Measurements from ENCODE around the gene CRTC1.

CRTC1 gene

DNA sequence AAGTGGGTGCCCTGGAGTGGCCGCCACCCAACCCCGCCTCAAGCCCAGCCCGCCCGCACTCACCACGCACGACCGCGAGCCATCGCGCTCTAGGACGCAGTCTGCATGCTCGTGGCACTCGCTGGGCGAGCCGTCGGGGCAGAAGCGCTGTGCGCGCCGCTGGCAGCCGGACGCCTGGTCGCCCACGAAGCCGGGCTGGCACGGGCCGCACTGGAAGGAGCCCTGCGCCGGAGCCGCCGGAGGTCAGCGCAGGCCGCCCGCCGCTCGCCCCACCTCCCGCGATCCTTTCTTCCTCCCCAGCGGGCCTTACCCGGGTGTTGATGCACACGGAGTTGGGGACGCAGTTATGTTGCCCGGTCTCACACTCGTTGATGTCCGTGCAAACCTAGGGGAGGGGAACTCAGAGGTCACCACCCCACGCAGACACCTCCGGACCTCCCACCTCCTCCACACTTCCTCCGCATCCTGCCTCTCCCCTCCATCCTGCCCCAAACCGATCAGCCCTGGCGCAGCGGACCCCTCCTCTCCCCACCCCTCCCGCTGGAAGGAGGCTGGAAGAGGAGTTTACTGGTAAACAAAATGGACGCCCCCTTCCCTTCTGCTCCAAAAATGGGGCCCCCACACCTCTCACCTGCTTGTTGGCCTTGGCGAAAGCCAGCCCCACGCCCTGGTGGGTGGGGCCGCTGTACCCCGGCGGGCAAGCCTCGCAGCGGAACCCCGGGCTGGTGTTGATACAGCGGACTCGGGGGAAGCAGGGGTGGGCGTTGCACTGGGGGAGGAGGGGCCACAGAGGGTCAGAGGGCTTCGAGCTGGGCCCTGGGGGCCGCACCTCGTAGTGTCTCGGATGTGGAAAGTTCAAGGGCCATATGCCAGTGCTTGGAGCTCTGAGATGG lies 105.3 kb downstream of the CRTC1 start:
- no peak for DNase-seq

DNA sequence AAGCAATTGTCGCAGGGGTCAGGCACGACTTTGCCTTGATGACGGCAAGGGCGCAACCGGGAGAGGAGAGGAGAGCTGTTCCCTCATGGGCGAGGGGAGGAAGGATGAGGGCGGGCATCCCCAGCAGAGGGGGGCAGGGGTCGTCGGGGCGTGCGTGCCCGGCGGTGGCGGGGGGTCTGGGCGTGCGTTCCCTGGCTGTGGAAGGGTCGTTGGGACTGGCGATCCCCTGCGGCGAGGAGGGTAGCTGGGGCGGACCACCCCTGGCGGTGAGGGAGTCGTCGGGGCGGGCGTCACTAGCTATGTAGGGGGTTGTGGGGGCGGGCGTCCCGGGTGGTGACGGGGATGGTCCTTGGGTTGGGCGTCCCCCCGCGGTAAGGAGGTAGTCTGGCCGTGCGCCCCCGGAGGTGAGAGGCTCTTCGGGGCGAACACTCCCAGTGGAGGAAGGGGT lies 106.0 kb downstream of the CRTC1 start:
- DNase-seq, result no peak

DNA sequence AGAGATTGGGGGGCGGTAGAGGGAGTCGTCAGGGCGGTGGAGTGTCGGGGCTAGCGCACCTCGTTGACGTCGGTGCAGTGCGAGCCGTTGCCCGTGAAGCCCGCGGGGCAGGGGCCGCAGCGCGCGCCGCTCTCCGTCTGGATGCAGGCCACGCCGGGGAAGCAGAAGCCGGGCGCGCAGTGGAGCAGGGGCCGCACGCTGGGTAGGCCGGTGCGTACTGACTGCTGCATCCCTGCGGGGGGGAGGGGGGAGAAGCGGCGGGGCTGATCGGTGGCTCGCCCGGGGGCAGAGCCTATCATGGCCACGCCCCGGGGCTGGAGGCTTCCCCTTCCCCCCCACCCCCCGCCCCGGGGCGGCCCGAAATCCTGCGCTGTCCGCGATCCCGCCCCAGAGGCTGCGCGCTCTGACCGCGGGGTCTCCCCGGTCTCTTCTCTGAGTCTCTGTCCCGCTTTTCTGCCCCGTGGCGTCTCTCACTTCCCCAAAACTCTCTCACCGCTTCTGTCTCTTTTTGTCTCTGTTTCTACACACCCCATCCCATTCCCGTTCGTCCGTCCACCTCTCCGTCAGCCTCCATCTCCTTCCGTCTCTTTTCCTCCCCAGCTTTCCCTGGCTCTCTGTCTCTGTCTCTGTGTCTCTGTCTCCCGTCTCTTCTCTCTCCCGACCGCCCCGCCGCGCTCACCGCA lies 106.5 kb downstream of the CRTC1 start:
- DNase-seq, result peak; percentile 9

DNA sequence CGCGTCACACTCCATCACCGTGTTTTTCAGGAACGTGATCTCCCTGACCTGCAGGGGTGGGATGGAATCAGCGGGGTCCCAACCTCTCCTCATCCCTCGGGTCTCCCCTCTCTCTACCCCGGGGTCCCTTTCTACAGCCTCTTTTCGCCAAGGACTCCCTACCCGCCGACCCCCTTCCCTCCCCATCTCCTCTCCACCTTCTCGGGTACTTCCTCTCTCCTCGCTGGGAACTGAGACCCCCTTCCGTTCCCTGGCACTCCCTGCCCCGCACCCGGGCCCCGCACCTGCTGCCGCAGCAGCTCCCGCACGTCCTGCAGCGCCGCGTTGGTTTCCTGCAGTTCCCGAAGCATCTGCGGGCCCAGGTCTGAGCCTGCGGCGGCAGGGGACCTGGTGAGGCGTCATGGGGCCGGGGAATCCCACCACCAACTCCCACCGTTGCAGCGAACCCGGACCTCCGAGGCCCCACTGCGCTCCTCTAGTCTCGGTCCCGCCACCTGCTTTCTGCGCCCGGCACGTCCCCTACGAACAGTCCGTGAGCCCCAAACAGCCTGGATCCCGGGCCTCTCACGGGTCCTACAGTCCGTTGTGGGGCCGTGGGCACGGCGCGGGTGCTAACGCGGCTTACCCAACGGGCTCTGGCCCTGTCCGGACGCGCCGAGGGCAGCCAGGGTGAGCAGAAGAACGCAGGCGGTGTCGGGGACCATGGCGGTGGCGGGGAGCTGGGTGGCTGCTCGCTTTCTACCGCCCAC lies 107.3 kb downstream of the CRTC1 start, which contains the start of gene COMP:
COMP (minus strand) TSS at position 740 of the 749 bp plus-strand sequence; CDS start at position 704, 36 bp downstream.
- no peak for DNase-seq

DNA sequence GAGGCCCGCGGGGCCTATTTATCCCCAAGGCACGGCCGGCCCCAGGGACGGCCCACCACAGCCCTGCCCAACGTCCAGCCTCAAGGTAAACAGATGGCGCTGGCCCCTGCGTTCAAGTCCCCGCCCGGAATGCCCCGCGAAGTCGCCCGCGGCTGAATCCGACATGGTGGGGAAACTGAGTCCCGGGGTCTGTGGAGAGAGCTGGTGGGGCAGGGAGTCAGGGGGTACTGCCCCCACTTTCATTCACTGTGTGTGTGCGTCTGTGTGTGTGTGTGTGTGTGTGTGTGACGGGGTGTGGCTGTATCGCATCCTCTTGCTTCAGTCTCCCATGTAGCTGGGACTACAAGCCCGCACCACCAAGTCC lies 107.8 kb downstream of the CRTC1 start:
- no peak for DNase-seq

DNA sequence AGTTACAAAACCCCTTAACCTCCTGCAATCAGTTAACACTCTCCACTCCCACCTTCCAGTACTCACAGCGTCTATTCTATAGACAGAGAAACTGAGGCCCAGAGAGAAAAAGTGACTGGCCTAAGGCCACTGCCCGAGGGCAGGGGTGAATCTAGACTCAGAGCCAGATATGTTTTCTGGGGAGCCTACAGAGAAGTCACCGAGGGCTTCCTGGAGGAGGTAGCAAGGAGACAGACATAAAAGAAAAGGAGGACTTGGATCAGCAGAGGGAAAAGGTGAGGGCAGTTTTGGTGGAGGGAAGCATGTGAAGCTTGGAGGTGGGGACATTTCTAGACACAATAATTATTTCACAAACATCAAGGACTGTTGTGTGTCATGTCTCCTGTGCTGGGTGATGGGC lies 109.2 kb downstream of the CRTC1 start:
- no peak for DNase-seq

DNA sequence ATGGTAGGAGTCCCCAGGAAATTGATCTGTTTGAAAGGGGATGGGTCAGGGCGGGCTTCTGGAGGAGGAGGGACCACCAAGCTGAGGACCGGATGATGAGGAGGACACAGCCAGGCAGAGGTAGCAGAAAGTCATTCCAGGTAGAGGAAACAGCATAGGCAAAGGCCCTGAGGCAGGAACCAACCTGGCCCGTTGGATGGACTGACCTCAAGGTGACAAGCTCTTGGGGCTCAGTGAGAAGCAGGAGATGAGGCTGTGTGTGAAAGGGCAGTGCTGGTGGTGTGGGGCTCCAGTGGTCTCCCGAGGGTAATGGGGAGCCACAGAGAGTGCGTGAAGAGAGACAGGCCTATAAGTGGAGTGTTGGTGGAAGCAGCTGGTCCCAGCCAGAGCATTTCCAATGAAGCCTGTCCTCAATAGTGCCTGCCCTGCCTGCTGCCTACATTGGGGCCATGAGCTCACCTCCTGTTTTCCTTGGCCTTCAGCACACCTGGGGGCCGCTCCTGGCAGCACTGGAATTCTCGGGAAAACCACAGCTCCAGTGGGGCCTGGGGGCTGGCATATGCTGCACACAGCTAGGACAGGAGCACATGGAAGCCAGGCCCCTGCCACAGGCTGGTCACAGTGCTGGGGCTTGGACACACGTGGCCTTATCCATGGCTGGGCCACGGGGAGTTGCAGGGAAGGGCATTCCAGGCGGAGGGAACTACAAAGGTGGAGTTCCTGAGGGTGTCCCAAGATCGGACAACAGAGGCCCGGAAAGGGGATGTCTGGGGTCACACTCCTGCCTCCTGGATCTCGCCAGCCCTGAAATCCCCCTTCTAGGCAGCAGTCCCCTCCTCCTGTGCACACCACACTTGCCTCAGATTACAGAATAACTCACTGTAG lies 109.9 kb downstream of the CRTC1 start:
- no peak for DNase-seq

DNA sequence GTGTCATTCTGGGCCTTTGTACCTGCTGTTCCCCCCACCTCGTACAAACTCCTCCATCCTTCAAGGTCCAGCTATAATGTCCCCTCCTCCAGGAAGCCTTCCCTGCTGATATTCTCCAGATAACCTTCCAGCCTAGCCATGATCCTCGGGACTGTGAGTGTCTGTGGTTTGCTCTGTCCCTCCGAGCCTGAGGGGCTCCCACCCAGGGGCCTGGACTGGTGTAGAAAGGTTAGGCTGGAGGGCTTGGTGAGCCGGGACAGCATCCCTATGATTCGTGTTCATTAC lies 110.5 kb downstream of the CRTC1 start:
- DNase-seq, result no peak

DNA sequence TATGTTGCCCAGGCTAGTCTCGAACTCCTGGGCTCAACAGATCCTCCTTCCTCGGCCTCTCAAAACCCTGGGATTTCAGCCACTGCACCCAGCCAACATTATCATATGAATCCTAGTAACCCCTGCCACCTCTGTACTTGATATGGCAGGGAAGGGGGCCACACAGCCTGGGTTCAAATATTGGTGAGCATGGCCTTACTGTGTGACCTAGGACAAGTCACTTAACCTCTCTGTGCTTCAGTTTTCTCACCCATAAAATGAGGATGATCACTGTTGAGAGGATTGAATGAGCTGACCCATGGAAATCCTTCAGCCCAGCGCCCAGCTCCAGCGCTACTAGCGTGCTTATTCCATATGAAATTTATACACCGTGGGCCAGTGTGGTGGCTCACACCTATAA lies 111.2 kb downstream of the CRTC1 start:
- no peak for DNase-seq

DNA sequence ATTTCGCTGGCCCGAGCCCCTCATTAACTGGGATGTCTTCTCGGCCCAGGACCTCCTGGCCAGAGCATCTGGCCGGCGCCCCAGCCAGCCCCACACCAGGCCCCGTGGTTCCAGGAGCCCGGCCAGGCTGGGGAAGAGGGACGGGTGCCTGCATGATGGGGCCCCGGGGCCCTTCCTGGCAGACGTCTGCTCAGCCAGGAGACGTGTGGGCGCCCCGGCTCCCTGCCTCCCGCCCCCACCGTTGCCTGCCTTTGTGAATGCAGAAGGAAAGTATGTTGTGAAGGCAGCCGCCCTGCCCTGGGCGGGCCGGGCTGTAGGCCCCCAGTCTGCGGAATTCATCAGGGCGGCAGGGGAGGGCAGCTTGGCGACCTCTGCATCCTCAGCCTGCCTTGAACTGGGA lies 112.1 kb downstream of the CRTC1 start:
- DNase-seq, result no peak

DNA sequence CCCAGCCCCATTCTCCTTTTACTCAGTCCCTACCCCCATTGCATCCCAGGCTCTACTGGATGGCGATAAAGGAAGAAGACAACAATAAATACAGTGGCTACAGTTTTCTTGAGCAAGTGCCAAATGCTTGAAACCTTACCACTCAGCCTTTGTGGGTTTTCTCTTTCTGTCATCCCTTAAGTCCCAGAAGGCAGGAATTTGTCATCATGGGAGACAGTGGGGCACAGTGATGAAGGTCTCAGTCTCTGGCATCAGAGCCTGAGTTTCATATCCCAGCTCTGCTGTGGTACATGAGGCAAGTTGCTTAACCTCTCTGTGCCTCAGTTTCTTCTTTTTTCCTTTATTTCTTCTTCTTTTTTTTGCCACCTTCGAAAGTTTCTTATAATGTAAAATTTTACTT lies 112.8 kb downstream of the CRTC1 start:
- no peak for DNase-seq

DNA sequence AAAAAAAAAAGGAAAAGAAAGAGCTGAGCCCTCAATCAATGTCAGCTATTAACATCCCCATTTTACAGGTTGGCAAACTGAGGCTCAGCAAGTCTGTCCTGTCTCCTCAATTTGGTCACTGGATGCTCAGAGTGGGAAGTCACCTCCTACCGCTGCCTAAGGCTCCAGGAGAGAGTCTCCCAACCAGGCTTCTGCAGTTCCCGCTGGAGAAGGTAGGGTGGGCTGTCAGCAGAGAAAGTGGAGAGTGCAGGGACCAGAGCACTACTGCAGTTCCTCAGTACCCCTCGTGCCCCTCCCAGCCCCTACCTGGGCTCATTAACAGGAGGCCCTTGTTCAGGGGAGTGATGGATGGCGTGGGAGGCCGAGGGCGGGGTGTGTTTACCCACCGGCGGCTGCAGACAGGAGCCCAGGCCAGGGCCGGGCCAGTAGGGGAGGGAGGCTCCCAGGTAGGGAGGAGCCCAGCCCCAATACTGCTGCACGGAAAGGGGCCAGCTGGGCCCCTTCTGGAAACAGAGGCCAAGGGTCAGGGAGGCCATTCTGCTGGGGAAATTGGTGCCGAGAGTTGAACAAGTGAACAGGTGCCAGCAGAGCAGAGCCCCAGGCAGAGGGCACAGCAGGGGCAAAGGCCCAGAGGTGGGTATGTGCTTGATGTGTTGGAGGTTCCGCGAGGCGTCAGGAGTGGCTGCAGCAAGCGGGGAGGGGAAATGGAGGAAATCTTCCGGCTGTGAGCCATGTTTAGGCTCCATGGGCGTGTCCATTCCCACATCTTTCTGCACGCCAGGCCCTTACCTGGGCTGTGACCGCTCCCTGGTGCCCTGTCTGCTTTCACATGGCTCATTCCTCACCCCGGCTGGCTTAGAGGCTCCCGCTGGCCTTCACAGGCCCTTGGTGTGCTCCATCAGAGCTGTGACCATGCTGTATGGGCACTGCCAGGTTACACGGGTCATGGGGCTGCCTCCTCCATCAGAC lies 115.2 kb downstream of the CRTC1 start:
- no peak for DNase-seq

DNA sequence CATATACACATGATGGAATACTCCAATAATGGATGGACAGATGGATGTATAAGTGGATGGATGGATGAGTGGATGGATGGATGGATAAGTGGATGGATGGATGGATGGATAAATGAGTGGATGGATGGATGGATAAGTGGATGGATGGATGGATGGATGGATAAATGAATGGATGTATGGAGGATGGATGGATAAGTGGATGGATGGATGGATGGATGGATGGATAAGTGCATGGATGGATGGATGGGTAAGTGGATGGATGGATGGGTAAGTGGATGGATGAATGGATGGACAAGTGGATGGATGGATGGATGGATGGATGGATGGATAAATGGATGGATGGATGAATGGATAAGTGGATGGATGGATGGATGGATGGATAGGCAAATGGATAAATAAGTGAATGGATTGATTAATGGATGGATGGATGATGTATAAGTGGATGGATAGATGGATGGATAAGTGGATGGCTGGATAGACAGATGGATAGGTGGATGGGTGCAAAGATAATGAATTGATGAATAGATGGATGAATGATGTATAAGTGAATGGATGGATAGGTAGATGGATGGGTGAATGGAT lies 116.0 kb downstream of the CRTC1 start:
- no peak for DNase-seq

DNA sequence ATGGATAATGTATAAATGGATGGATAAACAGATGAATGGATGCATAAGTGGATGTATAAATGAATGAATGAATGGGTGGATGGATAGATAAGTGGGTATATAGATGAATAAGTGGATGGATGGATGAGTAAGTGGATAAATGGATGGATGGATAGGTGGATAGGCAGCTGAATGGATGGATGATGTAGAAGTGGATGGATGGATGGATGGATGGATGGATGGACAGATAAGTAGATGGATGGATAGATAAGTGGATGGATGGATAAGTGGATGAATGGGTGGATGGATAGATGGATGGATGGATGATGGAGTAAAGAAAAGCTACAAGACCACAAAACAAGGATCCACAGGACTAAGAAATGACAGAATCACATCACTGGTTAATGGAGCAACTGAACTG lies 116.6 kb downstream of the CRTC1 start:
- no peak for DNase-seq

DNA sequence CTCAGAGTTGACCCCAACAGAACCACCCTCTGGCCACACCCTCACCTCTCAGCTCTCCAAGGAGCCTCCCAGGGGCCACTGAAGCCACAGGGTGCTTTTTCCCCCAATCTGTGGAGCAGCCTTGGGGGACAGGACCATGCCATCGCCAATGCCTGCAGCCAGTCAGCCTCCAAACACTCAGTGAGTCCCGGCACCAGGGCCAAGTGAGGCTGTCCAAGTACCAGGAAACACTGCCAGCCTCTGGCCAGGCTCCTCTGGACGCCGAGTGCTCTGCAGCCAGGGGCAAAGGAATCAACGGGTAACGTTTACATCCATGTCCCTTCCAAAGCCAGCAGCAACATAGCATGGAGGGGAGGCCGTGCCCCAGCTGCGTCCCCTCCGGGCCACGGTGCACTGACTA lies 117.2 kb downstream of the CRTC1 start:
- DNase-seq, result no peak

DNA sequence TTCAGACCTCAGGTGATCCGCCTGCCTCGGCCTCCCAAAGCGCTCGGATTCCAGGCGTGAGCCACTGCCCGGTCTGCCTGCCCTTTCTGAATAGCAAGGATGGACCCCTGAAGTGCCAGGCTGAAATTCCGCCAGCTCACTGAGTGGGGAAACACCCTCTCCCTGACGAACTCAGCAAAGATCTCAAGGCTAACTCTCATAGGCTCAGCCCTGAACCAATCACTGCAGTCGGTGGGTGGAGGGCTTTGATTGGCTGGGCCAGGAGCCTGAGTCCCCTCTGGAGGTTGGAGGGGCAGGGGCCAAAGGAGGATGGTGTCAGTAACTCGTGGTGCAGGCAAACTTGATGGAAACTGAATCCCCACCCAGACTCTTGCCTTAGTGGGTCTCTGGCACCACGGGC lies 118.9 kb downstream of the CRTC1 start:
- no peak for DNase-seq

DNA sequence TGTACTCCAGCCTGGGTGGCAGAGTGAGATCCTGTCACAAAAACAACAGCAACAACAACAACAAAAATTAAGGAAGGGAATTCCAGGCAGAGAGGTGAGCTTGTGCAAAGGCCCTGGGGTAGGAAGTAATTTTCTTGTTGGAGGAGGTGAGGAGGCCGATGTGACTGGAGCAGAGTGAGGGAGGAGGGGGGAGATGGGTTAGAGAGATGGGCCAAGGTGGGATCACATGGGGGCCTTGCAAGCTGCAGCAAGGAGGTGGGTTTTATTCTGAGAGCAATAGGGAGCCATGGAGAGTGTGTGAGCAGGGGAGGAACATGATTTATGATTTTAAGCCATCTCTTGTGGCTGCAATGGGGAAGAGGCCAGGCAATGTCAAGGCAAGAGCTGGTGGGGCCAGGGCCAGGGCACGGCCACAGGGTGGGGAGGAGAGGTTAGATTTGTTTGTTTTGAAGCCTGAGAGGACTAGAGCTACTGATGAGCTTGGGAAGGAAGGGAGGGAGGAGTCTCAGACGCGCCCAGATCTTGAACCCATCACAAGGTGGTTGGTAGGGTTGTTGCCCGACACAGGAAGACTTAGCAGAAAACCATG lies 120.2 kb downstream of the CRTC1 start:
- no peak for DNase-seq

DNA sequence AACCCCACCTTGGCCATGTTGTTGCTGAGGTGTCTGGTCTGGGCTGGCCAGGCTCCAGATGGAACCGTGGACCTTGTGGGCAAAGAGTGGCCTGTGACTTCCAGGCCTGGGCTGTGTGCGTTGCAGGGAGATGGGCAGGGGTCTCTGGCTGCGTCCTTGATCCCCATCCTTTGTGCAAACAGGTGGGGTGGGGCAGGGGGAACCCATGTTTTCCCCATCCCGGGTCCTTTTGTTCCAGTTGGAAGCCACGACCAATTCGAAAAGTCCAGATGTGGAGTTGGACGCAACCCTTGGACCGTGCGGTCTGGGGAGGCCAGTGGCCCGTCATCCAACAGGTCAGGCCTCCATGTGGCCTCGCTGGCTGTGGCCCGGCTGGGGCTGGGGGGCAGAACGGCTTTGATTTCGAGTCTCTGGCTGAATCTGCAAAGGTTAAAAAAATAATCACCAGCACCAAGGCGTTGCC lies 120.7 kb downstream of the CRTC1 start:
- DNase-seq, result no peak

DNA sequence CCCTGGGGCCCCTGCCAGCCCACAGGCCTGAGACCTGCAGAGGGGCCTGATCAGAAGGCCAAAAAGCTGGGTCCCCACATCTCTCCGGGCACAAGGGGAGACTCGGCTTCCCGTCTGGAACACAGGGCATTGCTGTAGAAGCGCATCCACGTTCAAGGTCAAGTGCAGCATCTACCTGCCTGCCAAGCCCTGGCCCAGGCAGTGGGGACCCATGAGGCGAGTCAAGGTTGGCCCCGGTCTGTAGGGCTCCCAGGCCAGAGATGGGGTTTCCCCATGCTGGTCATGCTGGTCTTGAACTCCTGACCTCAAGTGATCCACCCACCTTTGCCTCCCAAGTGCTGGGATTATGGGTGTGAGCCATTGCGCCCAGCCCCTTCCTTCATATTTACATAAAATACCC lies 121.2 kb downstream of the CRTC1 start:
- DNase-seq, result no peak

DNA sequence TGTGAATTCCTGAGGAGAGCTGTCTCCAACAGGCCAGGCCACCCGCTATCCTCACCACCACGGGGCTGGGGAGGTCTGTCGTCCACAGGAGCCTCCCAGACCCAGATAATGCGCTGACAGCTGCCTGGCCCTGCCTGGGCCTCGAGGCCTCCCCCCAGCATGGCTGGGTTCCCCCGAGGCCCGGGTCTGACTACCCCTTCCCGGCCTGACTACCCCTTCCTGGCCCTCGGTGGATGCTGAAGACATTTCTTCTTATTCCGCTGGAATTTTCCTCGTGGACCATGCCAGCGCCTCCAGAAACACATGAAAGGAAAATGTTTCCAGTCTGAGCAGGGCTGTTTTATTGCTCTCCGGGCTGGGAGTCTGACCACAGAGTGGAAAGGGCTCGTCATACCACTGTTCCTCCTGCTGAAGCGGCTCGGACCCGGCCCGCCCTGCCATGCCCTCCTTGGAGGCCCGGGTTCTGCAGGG lies 124.4 kb downstream of the CRTC1 start:
- no peak for DNase-seq
